Ishikawa (cell line): ENCODE measurements around the gene CTAG2.

ENCODE experiments used
- CEBPB ChIP-seq: IDR thresholded peaks from 2 replicates; pipeline ENCODE4 v1.6.1; 2012
- CREB1 ChIP-seq: IDR thresholded peaks from 2 replicates; pipeline ENCODE4 v1.6.1; 2012; ENCODE audit warnings: low read depth
- EGR1 ChIP-seq: IDR thresholded peaks from 2 replicates; pipeline ENCODE4 v1.6.1; 2012
- EP300 ChIP-seq: IDR thresholded peaks from 2 replicates; pipeline ENCODE4 v1.6.1; 2012; ENCODE audit warnings: borderline replicate concordance
- FOXM1 ChIP-seq: IDR thresholded peaks from 2 replicates; pipeline ENCODE4 v1.6.1; 2012; ENCODE audit warnings: low read depth, borderline replicate concordance
- NFIC ChIP-seq: IDR thresholded peaks from 2 replicates; pipeline ENCODE4 v1.6.1; 2012
- RAD21 ChIP-seq: IDR thresholded peaks from 2 replicates; pipeline ENCODE4 v1.6.1; 2012; ENCODE audit warnings: low read depth
- TAF1 ChIP-seq: IDR thresholded peaks from 2 replicates; pipeline ENCODE4 v1.6.1; 2012; ENCODE audit warnings: low read depth, mild to moderate bottlenecking
- TCF12 ChIP-seq: IDR thresholded peaks from 2 replicates; pipeline ENCODE4 v1.6.1; 2012; ENCODE audit warnings: low read depth
- TEAD4 ChIP-seq: IDR thresholded peaks from 2 replicates; pipeline ENCODE4 v1.6.1; 2012
- YY1 ChIP-seq: IDR thresholded peaks from 2 replicates; pipeline ENCODE4 v1.6.1; 2012; ENCODE audit warnings: low read depth
- ZBTB7A ChIP-seq: IDR thresholded peaks from 2 replicates; pipeline ENCODE4 v1.6.1; 2012; ENCODE audit warnings: low read depth
- TF ChIP-seq, protein P1 (sequence below): IDR thresholded peaks from 2 replicates; pipeline ENCODE4 v1.6.1; 2012; ENCODE audit warnings: low read depth, mild to moderate bottlenecking
- TF ChIP-seq, protein P2 (sequence below): IDR thresholded peaks from 2 replicates; pipeline ENCODE4 v1.6.1; 2012
- TF ChIP-seq, protein P3 (sequence below): IDR thresholded peaks from 2 replicates; pipeline ENCODE4 v1.6.1; 2012

CTAG2 gene

DNA sequence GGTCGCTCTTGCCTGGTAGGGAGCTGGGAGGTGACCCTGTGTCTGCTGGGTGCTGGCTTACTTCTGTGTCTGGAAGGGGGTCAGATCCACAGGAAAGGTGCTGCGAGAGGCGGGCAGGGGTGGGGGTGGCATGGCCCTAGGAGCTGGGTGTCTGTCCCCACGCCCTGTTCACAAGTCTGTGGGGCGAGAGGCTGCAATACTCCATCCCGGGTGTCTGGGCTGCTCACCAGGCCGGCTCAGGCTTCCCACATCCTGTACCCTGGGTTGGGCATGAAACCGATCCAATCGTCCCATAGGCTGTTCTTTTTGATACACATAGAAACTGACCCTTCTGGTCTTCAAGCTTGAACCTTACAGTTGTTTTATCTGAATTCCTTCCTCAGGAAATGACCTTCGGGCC, 993 bp upstream of the CTAG2 start:
- TF ChIP-seq, protein P1, sequence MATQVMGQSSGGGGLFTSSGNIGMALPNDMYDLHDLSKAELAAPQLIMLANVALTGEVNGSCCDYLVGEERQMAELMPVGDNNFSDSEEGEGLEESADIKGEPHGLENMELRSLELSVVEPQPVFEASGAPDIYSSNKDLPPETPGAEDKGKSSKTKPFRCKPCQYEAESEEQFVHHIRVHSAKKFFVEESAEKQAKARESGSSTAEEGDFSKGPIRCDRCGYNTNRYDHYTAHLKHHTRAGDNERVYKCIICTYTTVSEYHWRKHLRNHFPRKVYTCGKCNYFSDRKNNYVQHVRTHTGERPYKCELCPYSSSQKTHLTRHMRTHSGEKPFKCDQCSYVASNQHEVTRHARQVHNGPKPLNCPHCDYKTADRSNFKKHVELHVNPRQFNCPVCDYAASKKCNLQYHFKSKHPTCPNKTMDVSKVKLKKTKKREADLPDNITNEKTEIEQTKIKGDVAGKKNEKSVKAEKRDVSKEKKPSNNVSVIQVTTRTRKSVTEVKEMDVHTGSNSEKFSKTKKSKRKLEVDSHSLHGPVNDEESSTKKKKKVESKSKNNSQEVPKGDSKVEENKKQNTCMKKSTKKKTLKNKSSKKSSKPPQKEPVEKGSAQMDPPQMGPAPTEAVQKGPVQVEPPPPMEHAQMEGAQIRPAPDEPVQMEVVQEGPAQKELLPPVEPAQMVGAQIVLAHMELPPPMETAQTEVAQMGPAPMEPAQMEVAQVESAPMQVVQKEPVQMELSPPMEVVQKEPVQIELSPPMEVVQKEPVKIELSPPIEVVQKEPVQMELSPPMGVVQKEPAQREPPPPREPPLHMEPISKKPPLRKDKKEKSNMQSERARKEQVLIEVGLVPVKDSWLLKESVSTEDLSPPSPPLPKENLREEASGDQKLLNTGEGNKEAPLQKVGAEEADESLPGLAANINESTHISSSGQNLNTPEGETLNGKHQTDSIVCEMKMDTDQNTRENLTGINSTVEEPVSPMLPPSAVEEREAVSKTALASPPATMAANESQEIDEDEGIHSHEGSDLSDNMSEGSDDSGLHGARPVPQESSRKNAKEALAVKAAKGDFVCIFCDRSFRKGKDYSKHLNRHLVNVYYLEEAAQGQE = no peak
- TF ChIP-seq ZBTB7A = no peak
- TF ChIP-seq, protein P2, sequence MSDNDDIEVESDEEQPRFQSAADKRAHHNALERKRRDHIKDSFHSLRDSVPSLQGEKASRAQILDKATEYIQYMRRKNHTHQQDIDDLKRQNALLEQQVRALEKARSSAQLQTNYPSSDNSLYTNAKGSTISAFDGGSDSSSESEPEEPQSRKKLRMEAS = no peak
- TF ChIP-seq CREB1 = no peak
- no peak for TF ChIP-seq EGR1
- TF ChIP-seq TAF1 = no peak
- TF ChIP-seq YY1 = no peak
- no peak for TF ChIP-seq RAD21
- TF ChIP-seq, protein P3, sequence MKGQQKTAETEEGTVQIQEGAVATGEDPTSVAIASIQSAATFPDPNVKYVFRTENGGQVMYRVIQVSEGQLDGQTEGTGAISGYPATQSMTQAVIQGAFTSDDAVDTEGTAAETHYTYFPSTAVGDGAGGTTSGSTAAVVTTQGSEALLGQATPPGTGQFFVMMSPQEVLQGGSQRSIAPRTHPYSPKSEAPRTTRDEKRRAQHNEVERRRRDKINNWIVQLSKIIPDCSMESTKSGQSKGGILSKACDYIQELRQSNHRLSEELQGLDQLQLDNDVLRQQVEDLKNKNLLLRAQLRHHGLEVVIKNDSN = no peak

DNA sequence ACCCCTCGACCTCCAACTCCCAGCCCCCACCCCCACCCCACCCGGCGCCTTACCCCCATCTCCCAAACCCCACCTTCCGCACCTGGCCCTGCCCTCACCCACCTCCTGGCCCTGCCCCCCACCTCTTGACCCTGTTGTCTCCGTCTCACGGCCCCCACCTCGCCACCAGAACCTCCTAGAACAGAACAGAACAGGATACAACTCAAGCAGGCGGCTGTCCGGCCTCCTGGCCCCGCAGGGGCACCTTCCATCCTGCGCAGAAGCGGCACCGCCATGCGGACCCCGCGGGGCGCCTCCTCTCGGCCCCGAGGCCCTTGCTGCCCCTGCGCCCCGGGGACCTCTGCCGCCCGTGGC, 354 bp downstream of the CTAG2 start:
- TF ChIP-seq, protein P2 = no peak
- no peak for TF ChIP-seq TAF1
- no peak for TF ChIP-seq ZBTB7A
- TF ChIP-seq, protein P1 = no peak
- TF ChIP-seq, protein P3 = no peak
- TF ChIP-seq TEAD4 = no peak
- no peak for TF ChIP-seq CEBPB
- TF ChIP-seq RAD21 = no peak
- TF ChIP-seq EGR1 = no peak
- TF ChIP-seq FOXM1 = no peak
- no peak for TF ChIP-seq EP300
- no peak for TF ChIP-seq NFIC

DNA sequence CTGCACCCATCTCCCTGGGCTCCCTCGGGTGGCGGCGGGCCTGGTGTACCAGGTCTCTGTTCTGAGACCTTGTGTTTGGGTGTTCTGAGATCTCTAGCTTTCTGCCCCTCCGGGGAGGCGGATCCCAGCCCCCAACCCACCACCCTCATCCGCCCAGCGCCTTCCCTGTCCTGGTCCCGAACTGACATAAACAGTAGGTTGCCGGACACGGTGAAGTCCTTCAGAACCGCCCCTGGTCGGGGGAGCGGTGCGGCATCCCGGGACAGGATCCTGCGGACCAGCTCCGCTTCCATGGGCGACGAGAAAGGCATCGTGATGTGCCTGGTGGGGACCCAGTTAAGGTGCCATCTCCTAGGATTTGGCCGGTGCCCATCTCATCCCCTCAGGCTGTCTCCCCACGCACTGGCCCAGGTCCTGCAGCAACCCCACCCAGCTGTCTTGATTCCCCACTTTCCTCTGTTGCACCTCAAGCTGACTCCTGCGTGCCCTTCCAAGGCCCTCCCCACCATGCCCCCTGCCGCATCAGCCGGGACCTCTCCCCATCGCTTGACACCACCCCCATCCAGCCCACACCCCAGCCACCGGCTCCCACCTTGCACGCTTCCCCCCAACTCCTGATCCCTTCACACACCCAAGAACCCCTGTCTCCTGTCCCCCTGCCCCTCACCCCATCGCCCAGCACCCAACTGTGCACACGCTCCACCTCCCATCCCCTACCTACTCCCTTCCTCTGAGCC, 900 bp downstream of the CTAG2 start:
- TF ChIP-seq TAF1 (no peak), CEBPB (no peak), TEAD4 (no peak), CREB1 (no peak), FOXM1 (no peak), TCF12 (no peak), ZBTB7A (no peak)
- TF ChIP-seq, protein P1 = no peak
- TF ChIP-seq, protein P3 = no peak
- TF ChIP-seq, protein P2 = no peak

DNA sequence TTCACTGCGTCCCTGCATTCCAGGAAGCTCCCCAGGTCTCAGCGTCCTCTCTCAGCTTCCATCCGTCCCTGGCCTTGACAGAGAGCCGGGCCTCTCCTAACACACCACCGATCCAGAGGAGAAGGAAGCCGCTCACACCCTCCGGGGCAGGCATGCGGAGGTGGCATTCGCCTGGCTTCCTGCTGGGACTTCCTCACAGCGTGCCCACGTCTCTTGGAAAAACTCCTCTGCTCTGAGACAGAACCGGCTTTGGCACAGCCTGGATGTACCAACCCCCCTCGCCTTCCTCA, 3.2 kb downstream of the CTAG2 start:
- TF ChIP-seq TAF1 = no peak
- TF ChIP-seq, protein P1 = no peak
- no peak for TF ChIP-seq FOXM1
- TF ChIP-seq YY1 = no peak
- no peak for TF ChIP-seq CEBPB
